ENCODE measurements around the gene SLC1A2.

SLC1A2 gene

DNA sequence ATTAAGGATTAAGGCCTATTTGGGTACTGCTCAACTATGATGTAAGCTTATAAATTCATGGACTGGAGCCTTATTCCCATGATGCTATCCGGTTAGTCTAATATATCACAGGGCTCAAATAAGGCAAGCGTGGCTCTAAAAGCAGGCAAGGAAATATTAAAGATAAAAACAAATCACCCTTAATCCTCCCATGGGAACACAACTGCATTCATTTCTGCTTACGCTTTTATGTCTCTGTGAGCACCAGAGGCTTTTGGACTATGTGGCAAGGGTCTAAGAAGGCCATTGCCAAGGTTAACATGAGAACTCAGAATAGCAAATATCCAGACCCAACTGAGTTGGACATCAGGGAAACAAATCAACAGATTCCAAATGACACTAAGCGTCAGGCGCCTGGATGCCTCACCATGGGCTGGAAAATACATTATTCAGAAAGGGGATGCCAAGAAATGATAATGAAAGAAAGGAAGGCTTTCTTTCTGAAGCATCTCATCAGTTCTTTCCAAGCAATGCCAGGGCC lies 138.1 kb downstream of the SLC1A2 start:
- Histone ChIP-seq H2AK5ac (ENCODE audit: low read length) (no peak overlapping the region), H3K9me3 (ENCODE audit: insufficient read depth, low read depth, low read length) (peaks cover 2% of the 10 kb centered on the region), H3K18ac (ENCODE audit: low read length) (no peak overlapping the region), H2BK5ac (ENCODE audit: low read depth, low read length, poor library complexity) (no peak overlapping the region), H3K79me2 (ENCODE audit: control insufficient read depth, insufficient read depth, low read length, poor library complexity) (no peaks in the 10 kb centered on the region), H3K4me3 (ENCODE audit: low read depth, low read length) (no peak overlapping the region), H3K9ac (ENCODE audit: low read length) (no peak overlapping the region), H3K23ac (ENCODE audit: low read length) (no peak overlapping the region), H3K36me3 (ENCODE audit: control insufficient read depth in 1 of 2, insufficient read depth in 2 of 2, low read length in 2 of 2) (no peaks in the 10 kb centered on the region), H3K14ac (ENCODE audit: low read length) (no peak overlapping the region), H3K4me2 (ENCODE audit: low read length) (no peak overlapping the region), H3K27ac (ENCODE audit: low read depth, low read length) (no peak overlapping the region), H4K8ac (ENCODE audit: low read depth, low read length) (no peak overlapping the region), H2BK120ac (ENCODE audit: insufficient read depth, low read length, poor library complexity) (no peak overlapping the region), H3K27me3 (ENCODE audit: insufficient read depth, low read length) (no peaks in the 10 kb centered on the region), H3K79me1 (ENCODE audit: low read length) (no peaks in the 10 kb centered on the region), H3K4ac (ENCODE audit: low read depth, low read length) (no peak overlapping the region), H4K12ac (ENCODE audit: low read depth, low read length) (no peak overlapping the region), H3K4me1 (ENCODE audit: control insufficient read depth in 1 of 2, insufficient read depth in 2 of 2, low read length in 2 of 2) (no peaks in the 10 kb centered on the region), H2BK12ac (ENCODE audit: low read length) (no peak overlapping the region), H2AFZ (ENCODE audit: insufficient read depth, low read length, poor library complexity) (no peak overlapping the region), H4K91ac (ENCODE audit: low read depth, low read length) (no peak overlapping the region)
- no peak for DNase-seq
- no CpG with 5 or more reads among the region's 5 CpGs for WGBS (ENCODE audit: extremely low coverage, insufficient coverage, insufficient read length)

DNA sequence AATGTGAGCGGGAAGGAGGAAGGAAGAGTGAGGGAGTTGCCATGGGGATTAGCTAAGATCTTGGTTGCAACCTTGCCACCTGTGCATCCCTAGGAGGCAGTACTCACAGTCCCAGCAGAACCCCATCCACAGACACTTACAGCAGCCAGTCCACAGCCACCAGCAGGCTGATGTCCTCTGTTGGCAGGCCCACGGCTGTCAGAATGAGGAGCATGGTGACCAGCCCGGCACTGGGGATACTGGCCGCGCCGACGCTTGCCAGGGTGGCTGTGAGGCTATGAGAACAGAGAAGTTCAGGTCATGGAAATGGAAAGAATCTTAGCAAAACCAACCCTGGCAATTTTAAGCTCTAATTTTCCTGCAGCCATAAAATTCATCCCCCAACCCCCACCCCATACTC lies 138.6 kb downstream of the SLC1A2 start:
- no peak overlapping the region for H3K14ac ChIP-seq (ENCODE audit: low read length)
- H3K4me2 ChIP-seq (ENCODE audit: low read length) = no peak overlapping the region
- no peaks in the 10 kb centered on the region for H3K4me1 ChIP-seq (ENCODE audit: control insufficient read depth in 1 of 2, insufficient read depth in 2 of 2, low read length in 2 of 2)
- no peak overlapping the region for H3K23ac ChIP-seq (ENCODE audit: low read length)
- H3K27ac ChIP-seq (ENCODE audit: low read depth, low read length) = no peak overlapping the region
- H3K4me3 ChIP-seq (ENCODE audit: low read depth, low read length) = no peak overlapping the region
- H4K12ac ChIP-seq (ENCODE audit: low read depth, low read length) = no peak overlapping the region
- no peak overlapping the region for H3K18ac ChIP-seq (ENCODE audit: low read length)
- no peak overlapping the region for H2BK120ac ChIP-seq (ENCODE audit: insufficient read depth, low read length, poor library complexity)
- no CpG with 5 or more reads among the region's 7 CpGs for WGBS (ENCODE audit: extremely low coverage, insufficient coverage, insufficient read length)
- no peaks in the 10 kb centered on the region for H3K27me3 ChIP-seq (ENCODE audit: insufficient read depth, low read length)
- DNase-seq = no peak
- no peak overlapping the region for H2AFZ ChIP-seq (ENCODE audit: insufficient read depth, low read length, poor library complexity)
- no peaks in the 10 kb centered on the region for H3K79me1 ChIP-seq (ENCODE audit: low read length)
- no peak overlapping the region for H3K4ac ChIP-seq (ENCODE audit: low read depth, low read length)
- no peaks in the 10 kb centered on the region for H3K36me3 ChIP-seq (ENCODE audit: control insufficient read depth in 1 of 2, insufficient read depth in 2 of 2, low read length in 2 of 2)
- no peak overlapping the region for H4K91ac ChIP-seq (ENCODE audit: low read depth, low read length)
- no peaks in the 10 kb centered on the region for H3K79me2 ChIP-seq (ENCODE audit: control insufficient read depth, insufficient read depth, low read length, poor library complexity)
- H2BK5ac ChIP-seq (ENCODE audit: low read depth, low read length, poor library complexity) = no peak overlapping the region
- no peak overlapping the region for H3K9ac ChIP-seq (ENCODE audit: low read length)
- no peak overlapping the region for H2BK12ac ChIP-seq (ENCODE audit: low read length)
- H4K8ac ChIP-seq (ENCODE audit: low read depth, low read length) = no peak overlapping the region
- H2AK5ac ChIP-seq (ENCODE audit: low read length) = no peak overlapping the region
- peaks cover 2% of the 10 kb centered on the region for H3K9me3 ChIP-seq (ENCODE audit: insufficient read depth, low read depth, low read length)

DNA sequence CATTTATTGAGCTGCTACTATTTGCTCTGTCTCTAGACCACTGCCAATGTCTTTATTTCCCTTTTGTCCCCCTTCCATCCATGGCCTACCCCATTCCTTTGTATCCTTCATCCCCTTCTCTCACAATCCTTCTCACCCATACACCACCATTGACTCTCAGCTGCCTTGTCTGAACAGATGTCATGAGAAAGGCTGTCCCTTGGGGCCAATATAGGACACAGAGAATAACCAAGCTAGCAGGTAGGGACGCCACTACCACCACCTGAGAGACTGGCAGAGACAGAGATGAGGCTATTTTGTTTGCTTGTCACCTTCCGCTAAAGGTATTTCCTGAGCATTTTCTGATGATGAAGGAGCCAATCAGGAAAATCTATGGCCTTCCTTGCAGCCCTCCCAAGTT lies 141.5 kb downstream of the SLC1A2 start:
- H3K9ac ChIP-seq (ENCODE audit: low read length) = no peak overlapping the region
- H2AK5ac ChIP-seq (ENCODE audit: low read length) = no peak overlapping the region
- H3K4ac ChIP-seq (ENCODE audit: low read depth, low read length) = no peak overlapping the region
- no peak overlapping the region for H2BK12ac ChIP-seq (ENCODE audit: low read length)
- H3K9me3 ChIP-seq (ENCODE audit: insufficient read depth, low read depth, low read length) = peaks cover 2% of the 10 kb centered on the region
- H3K79me2 ChIP-seq (ENCODE audit: control insufficient read depth, insufficient read depth, low read length, poor library complexity) = no peaks in the 10 kb centered on the region
- no CpG with 5 or more reads among the region's 2 CpGs for WGBS (ENCODE audit: extremely low coverage, insufficient coverage, insufficient read length)
- no peak overlapping the region for H2BK5ac ChIP-seq (ENCODE audit: low read depth, low read length, poor library complexity)
- no peak overlapping the region for H2BK120ac ChIP-seq (ENCODE audit: insufficient read depth, low read length, poor library complexity)
- no peak overlapping the region for H2AFZ ChIP-seq (ENCODE audit: insufficient read depth, low read length, poor library complexity)
- no peak overlapping the region for H3K18ac ChIP-seq (ENCODE audit: low read length)
- DNase-seq = no peak
- no peaks in the 10 kb centered on the region for H3K27me3 ChIP-seq (ENCODE audit: insufficient read depth, low read length)
- H3K4me2 ChIP-seq (ENCODE audit: low read length) = no peak overlapping the region
- no peak overlapping the region for H4K8ac ChIP-seq (ENCODE audit: low read depth, low read length)
- H4K12ac ChIP-seq (ENCODE audit: low read depth, low read length) = no peak overlapping the region
- H3K4me1 ChIP-seq (ENCODE audit: control insufficient read depth in 1 of 2, insufficient read depth in 2 of 2, low read length in 2 of 2) = no peaks in the 10 kb centered on the region
- no peaks in the 10 kb centered on the region for H3K79me1 ChIP-seq (ENCODE audit: low read length)
- H3K27ac ChIP-seq (ENCODE audit: low read depth, low read length) = no peak overlapping the region
- no peak overlapping the region for H4K91ac ChIP-seq (ENCODE audit: low read depth, low read length)
- no peak overlapping the region for H3K14ac ChIP-seq (ENCODE audit: low read length)
- no peak overlapping the region for H3K4me3 ChIP-seq (ENCODE audit: low read depth, low read length)
- no peak overlapping the region for H3K23ac ChIP-seq (ENCODE audit: low read length)
- no peaks in the 10 kb centered on the region for H3K36me3 ChIP-seq (ENCODE audit: control insufficient read depth in 1 of 2, insufficient read depth in 2 of 2, low read length in 2 of 2)

DNA sequence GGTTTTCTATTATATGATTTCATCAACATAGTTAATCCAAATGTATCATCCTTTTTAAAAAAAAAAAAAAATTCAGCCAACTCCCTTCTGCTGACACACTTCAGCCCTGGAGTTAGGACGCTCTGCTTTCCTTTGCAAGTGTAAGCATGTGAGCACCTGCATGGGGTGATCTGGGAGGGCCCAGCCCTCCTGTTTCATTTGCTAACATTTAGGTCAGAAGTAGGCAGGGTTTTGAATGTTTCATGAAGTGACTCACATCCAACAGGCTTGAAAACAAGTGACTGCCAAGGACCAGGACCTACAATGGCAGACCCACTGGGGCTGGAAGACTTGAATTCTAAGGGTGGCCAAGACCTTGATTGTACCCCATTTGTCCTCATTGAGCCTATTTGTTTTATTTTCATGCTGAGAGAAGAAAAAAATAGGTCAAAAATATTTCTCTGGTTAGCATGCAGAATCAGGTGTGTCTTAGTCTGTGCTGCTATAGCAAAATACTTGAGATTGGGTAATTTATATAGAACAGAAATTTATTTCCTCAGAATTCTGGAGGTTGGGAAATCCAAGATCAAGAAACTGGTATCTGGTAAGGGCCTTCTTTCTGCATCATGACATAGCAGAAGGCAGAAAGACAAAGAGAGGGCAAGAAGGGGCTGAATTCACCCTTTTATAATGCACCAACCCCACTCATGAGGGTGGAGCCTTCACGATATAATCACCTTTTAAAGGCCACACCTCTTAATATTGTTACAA lies 142.8 kb downstream of the SLC1A2 start:
- H4K8ac ChIP-seq (ENCODE audit: low read depth, low read length) = no peak overlapping the region
- no peak overlapping the region for H3K18ac ChIP-seq (ENCODE audit: low read length)
- no peak overlapping the region for H3K4ac ChIP-seq (ENCODE audit: low read depth, low read length)
- no peak overlapping the region for H3K4me2 ChIP-seq (ENCODE audit: low read length)
- H2AK5ac ChIP-seq (ENCODE audit: low read length) = no peak overlapping the region
- no peak overlapping the region for H4K12ac ChIP-seq (ENCODE audit: low read depth, low read length)
- no peaks in the 10 kb centered on the region for H3K4me1 ChIP-seq (ENCODE audit: control insufficient read depth in 1 of 2, insufficient read depth in 2 of 2, low read length in 2 of 2)
- no peak for DNase-seq
- H2BK120ac ChIP-seq (ENCODE audit: insufficient read depth, low read length, poor library complexity) = no peak overlapping the region
- no peak overlapping the region for H3K14ac ChIP-seq (ENCODE audit: low read length)
- H2BK5ac ChIP-seq (ENCODE audit: low read depth, low read length, poor library complexity) = no peak overlapping the region
- H3K36me3 ChIP-seq (ENCODE audit: control insufficient read depth in 1 of 2, insufficient read depth in 2 of 2, low read length in 2 of 2) = no peaks in the 10 kb centered on the region
- H3K23ac ChIP-seq (ENCODE audit: low read length) = no peak overlapping the region
- no CpG with 5 or more reads among the region's 2 CpGs for WGBS (ENCODE audit: extremely low coverage, insufficient coverage, insufficient read length)
- H3K79me2 ChIP-seq (ENCODE audit: control insufficient read depth, insufficient read depth, low read length, poor library complexity) = no peaks in the 10 kb centered on the region
- H3K79me1 ChIP-seq (ENCODE audit: low read length) = no peaks in the 10 kb centered on the region
- H3K27me3 ChIP-seq (ENCODE audit: insufficient read depth, low read length) = no peaks in the 10 kb centered on the region
- H4K91ac ChIP-seq (ENCODE audit: low read depth, low read length) = no peak overlapping the region
- peaks cover 2% of the 10 kb centered on the region for H3K9me3 ChIP-seq (ENCODE audit: insufficient read depth, low read depth, low read length)
- no peak overlapping the region for H3K9ac ChIP-seq (ENCODE audit: low read length)
- H3K4me3 ChIP-seq (ENCODE audit: low read depth, low read length) = no peak overlapping the region
- no peak overlapping the region for H2AFZ ChIP-seq (ENCODE audit: insufficient read depth, low read length, poor library complexity)
- no peak overlapping the region for H2BK12ac ChIP-seq (ENCODE audit: low read length)
- no peak overlapping the region for H3K27ac ChIP-seq (ENCODE audit: low read depth, low read length)

Data from trophoblast cell (in vitro differentiated cells and primary cell).